B cell (primary cell): Measurements from ENCODE around the gene ADAM19.

Experiments used
- EZH2 ChIP-seq: IDR thresholded peaks from 2 replicates; pipeline ENCODE4 v1.6.1; 2012; ENCODE audit warnings: borderline replicate concordance, low read depth, mild to moderate bottlenecking, moderate library complexity, low read length; ENCODE audit not compliant: insufficient read depth, poor library complexity, severe bottlenecking
- TF ChIP-seq, protein P1 (sequence below): fragments of 200-600 bp; IDR thresholded peaks from one replicate; pipeline ENCODE4 v1.8.0; 2022; ENCODE audit warnings: antibody characterized with exemption, mild to moderate bottlenecking

DNA sequence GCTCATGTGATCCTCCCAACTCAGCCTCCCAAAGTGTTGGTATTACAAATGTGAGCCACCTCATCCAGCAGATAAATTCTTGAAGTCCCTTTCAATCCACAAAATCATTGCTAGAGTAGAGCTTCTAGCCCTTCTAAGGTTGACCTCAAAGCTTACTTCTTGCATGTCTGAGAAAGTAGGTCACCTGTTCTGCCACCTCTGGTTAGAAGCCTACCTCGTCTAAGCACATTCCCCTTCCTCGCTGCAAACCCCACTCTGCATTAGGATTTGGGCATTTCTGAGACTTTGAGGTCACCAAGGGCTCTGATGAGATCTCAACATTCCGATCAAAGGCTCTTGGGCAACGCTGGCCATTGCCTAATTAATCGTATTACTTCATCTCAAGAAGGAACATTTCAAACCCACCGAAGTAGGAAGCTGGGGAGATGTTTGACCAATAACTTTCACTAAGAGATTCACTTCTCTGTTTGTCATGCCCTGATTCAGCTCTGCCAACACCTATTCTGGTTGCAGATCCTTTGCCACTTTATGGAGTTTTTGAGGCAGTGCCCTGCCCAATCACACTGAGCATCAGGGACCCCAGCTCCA lies 8.6 kb downstream of the ADAM19 start:
- TF ChIP-seq, protein P1, sequence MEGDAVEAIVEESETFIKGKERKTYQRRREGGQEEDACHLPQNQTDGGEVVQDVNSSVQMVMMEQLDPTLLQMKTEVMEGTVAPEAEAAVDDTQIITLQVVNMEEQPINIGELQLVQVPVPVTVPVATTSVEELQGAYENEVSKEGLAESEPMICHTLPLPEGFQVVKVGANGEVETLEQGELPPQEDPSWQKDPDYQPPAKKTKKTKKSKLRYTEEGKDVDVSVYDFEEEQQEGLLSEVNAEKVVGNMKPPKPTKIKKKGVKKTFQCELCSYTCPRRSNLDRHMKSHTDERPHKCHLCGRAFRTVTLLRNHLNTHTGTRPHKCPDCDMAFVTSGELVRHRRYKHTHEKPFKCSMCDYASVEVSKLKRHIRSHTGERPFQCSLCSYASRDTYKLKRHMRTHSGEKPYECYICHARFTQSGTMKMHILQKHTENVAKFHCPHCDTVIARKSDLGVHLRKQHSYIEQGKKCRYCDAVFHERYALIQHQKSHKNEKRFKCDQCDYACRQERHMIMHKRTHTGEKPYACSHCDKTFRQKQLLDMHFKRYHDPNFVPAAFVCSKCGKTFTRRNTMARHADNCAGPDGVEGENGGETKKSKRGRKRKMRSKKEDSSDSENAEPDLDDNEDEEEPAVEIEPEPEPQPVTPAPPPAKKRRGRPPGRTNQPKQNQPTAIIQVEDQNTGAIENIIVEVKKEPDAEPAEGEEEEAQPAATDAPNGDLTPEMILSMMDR, result no peak
- TF ChIP-seq EZH2, result no peak
